K562 (cell line): ENCODE data around the gene UBN2. TPM values are rescaled to one million over a fixed set of nuclear protein-coding genes. Genes with fewer than 3 reads are reported as not detected.

Experiments used
- ATAC-seq: fragments of 200-7000 bp; cut with Tn5 transposase; 3 replicates; pipeline ENCODE4 v1.9.1; 2020; ENCODE audit warnings: moderate library complexity
- BruUV-seq: library from RNA; stranded (reverse); fragments of 400-500 nt; replicated peaks from 2 replicates; lab custom pipeline; 2021; lab: Mats Ljungman, UMichigan
- CTCF ChIA-PET: fragments of 300-600 bp; formaldehyde crosslinking; extraction: SDS; loops from one replicate; lab custom pipeline; 2021; ENCODE audit warnings: low intra/inter-chr PET ratio; lab: Yijun Ruan, JAX
- POLR2A ChIA-PET: fragments of 300-600, 350-650 bp; sonication (Branson Sonifier 250); formaldehyde crosslinking; extraction: SDS; loops from one replicate; lab custom pipeline; 2021; ENCODE audit warnings: antibody characterized with exemption, inconsistent platforms; lab: Yijun Ruan, JAX
- DNase-seq, 4 experiments: peaks; one replicate each; pipeline versions ENCODE4 v3.0.0 to v3.0.0-alpha.2; 2011 to 2018; ENCODE audit warnings: low spot score in 3 of 4, mixed read lengths in 3 of 4; ENCODE audit errors: extremely low read depth in 1 of 4
- FAIRE-seq: peaks from 2 replicates; lab custom pipeline; 2011; peaks lifted over from hg19 to GRCh38; lab: Jason Lieb, UNC
- H2AFZ ChIP-seq: 2 replicates; pipeline ENCODE4 v1.6.0; 2011; ENCODE audit warnings: low read depth, low read length, control low read depth, inconsistent platforms
- H3K27ac ChIP-seq: fragments of 200-600 bp; 3 replicates; pipeline ENCODE4 v1.8.0; 2011; ENCODE audit warnings: low read depth, mild to moderate bottlenecking, control low read depth, inconsistent platforms, low read length, moderate library complexity, mixed read lengths; ENCODE audit errors: extremely low read depth
- H3K27me3 ChIP-seq, 2 experiments: fragments of 300-600 bp in 1 of 2; 2 replicates in 1 of 2; 3 replicates in 1 of 2; pipeline versions ENCODE4 v1.6.0 to v1.8.0; 2011; ENCODE audit warnings: inconsistent platforms in 2 of 2, low read length in 2 of 2, mild to moderate bottlenecking in 1 of 2, mixed read lengths in 1 of 2, moderate library complexity in 1 of 2; ENCODE audit not compliant: control insufficient read depth in 2 of 2, insufficient read depth in 2 of 2
- H3K36me3 ChIP-seq: fragments of 300-600 bp; 3 replicates; pipeline ENCODE4 v1.8.0; 2011; ENCODE audit warnings: mild to moderate bottlenecking, low read length, inconsistent platforms; ENCODE audit not compliant: control insufficient read depth, insufficient read depth
- H3K4me1 ChIP-seq, 2 experiments: fragments of 200-600 bp in 1 of 2; replicated peaks in 1 of 2; 2 replicates in 1 of 2; 3 replicates in 1 of 2; pipeline versions ENCODE4 v1.5.1 to v1.8.0; 2011; ENCODE audit warnings: inconsistent platforms in 2 of 2, low read length in 2 of 2, mild to moderate bottlenecking in 1 of 2, mixed read lengths in 1 of 2, moderate library complexity in 1 of 2; ENCODE audit not compliant: control insufficient read depth in 2 of 2, insufficient read depth in 2 of 2
- H3K4me2 ChIP-seq: 2 replicates; pipeline ENCODE4 v1.6.1; 2011; ENCODE audit warnings: low read length, control low read depth, inconsistent platforms, mixed read lengths; ENCODE audit not compliant: insufficient read depth
- H3K4me3 ChIP-seq: fragments of 200-600 bp; sonication (generic), shearing (Covaris generic); 2 replicates; pipeline ENCODE4 v1.5.1; 2016; ENCODE audit warnings: control low read depth, inconsistent platforms
- H3K79me2 ChIP-seq: fragments of 200-600 bp; 3 replicates; pipeline ENCODE4 v1.8.0; 2011; ENCODE audit warnings: low read length, inconsistent platforms; ENCODE audit not compliant: control insufficient read depth, insufficient read depth
- H3K9ac ChIP-seq, 2 experiments: 2 replicates each; pipeline versions ENCODE4 v1.6.0 to v1.6.1; 2011; ENCODE audit warnings: low read depth in 2 of 2, low read length in 2 of 2, control low read depth in 1 of 2, inconsistent platforms in 1 of 2, mild to moderate bottlenecking in 1 of 2, mixed read lengths in 1 of 2; ENCODE audit not compliant: insufficient read depth in 1 of 2
- H3K9me1 ChIP-seq: one replicate; pipeline ENCODE4 v1.6.0; 2011; ENCODE audit warnings: inconsistent platforms, mild to moderate bottlenecking, low read length, moderate library complexity; ENCODE audit not compliant: control insufficient read depth, insufficient read depth
- H3K9me3 ChIP-seq: replicated peaks from 2 replicates; pipeline ENCODE4 v1.5.1; 2011; ENCODE audit warnings: low read depth, low read length, inconsistent platforms; ENCODE audit not compliant: control insufficient read depth, insufficient read depth
- H4K20me1 ChIP-seq: replicated peaks from 2 replicates; pipeline ENCODE4 v1.6.1; 2011; ENCODE audit warnings: low read length, inconsistent platforms, mixed read lengths; ENCODE audit not compliant: control insufficient read depth, insufficient read depth
- HDAC2 ChIP-seq: fragments of 450-650 bp; IDR thresholded peaks from 2 replicates; pipeline ENCODE4 v1.6.1; 2016; ENCODE audit warnings: mild to moderate bottlenecking
- HDAC6 ChIP-seq: IDR thresholded peaks from 2 replicates; pipeline ENCODE4 v1.6.1; 2012; ENCODE audit warnings: low read depth, mild to moderate bottlenecking, control low read depth, inconsistent platforms, low read length, moderate library complexity
- MAFF ChIP-seq: IDR thresholded peaks from 2 replicates; pipeline ENCODE4 v1.6.1; 2012; ENCODE audit warnings: low read length, improper control_type of control experiment
- ZNF134 ChIP-seq: fragments of 250-450 bp; sonication (Bioruptor Pico); conservative IDR thresholded peaks from 2 replicates; pipeline ENCODE4 v1.4.0; 2020
- ZNF174 ChIP-seq: fragments of 250-450 bp; sonication (Bioruptor Pico); IDR thresholded peaks from 2 replicates; pipeline ENCODE4 v1.4.0; 2020; ENCODE audit warnings: mild to moderate bottlenecking
- ZNF175 ChIP-seq: fragments of 200-800 bp; sonication (Bioruptor generic); IDR thresholded peaks from 2 replicates; pipeline ENCODE4 v1.6.1; 2016; ENCODE audit warnings: low read depth, mild to moderate bottlenecking, missing genetic modification characterization, missing compliant biosample characterization
- ZNF316 ChIP-seq: fragments of 450-650 bp; IDR thresholded peaks from 2 replicates; pipeline ENCODE4 v1.6.1; 2016
- ZNF384 ChIP-seq: IDR thresholded peaks from 2 replicates; pipeline ENCODE4 v1.6.1; 2012; ENCODE audit warnings: low read depth, low read length, improper control_type of control experiment
- WGBS: fragments of 100-300 bp; shearing (Covaris generic); methylation state at CpG from one replicate; pipeline ENCODE4 v1.1.6; 2016; ENCODE audit warnings: low coverage, mixed read lengths; ENCODE audit not compliant: insufficient coverage; ENCODE audit errors: missing lambda C conversion rate; 5-methylcytosine and 5-hydroxymethylcytosine counted together
- in situ Hi-C: fragments of 300-500 bp; cut with MboI; formaldehyde crosslinking; loops from 4 replicates; pipeline ENCODE4 v1.15.0; 2018; ENCODE audit warnings: inconsistent platforms, mixed read lengths
- intact Hi-C: fragments of 100-400 bp; cut with micrococcal nuclease; formaldehyde crosslinking; loops from 2 replicates; pipeline ENCODE4 v1.14.2; 2022
- polyA plus RNA-seq, 8 experiments: library from polyadenylated mRNA; depleted of rRNA in 4 of 8; stranded (reverse) in 5 of 8; unstranded in 3 of 8; fragments of >200 nt; fragmentation: Nextera tagmentation in 2 of 8; fragmentation: Illumina TruSeq in 1 of 8; extraction: Ambion mirVana in 2 of 8; extraction: Trizol in 1 of 8; gene quantifications; 2 replicates each; pipeline versions ENCODE4 v1.2.1 to v1.2.3, GENCODE V29; 2011 to 2014; ENCODE audit warnings: inconsistent platforms in 1 of 8, missing spikeins in 1 of 8
- total RNA-seq, 7 experiments: library from RNA; depleted of rRNA in 6 of 7; stranded (reverse); fragments of >200 nt in 6 of 7; fragmentation: Illumina TruSeq in 2 of 7; extraction: Trizol in 2 of 7; gene quantifications; 2 replicates each; pipeline versions ENCODE4 v1.2.1 to v1.2.3, GENCODE V29; 2011 to 2021; ENCODE audit warnings: low replicate concordance in 1 of 7
- TF ChIP-seq, protein P1 (sequence below): fragments of 250-450 bp; sonication (Bioruptor Pico); IDR thresholded peaks from 2 replicates; pipeline ENCODE4 v1.5.0; 2021; ENCODE audit warnings: mild to moderate bottlenecking, borderline replicate concordance
- TF ChIP-seq, protein P2 (sequence below): fragments of 450-650 bp; IDR thresholded peaks from 2 replicates; pipeline ENCODE4 v1.6.1; 2016; ENCODE audit warnings: mild to moderate bottlenecking
- TF ChIP-seq, protein P3 (sequence below), 2 experiments: IDR thresholded peaks; 2 replicates each; pipeline ENCODE4 v1.6.1; 2012; ENCODE audit warnings: improper control_type of control experiment in 2 of 2, low read depth in 2 of 2, low read length in 2 of 2, borderline replicate concordance in 1 of 2

UBN2 gene
- total and polyA plus RNA-seq, 9 of the 15 experiments (the other 6 are each of a cell fraction or from before 2014, with no cell fraction given): 1.2 to 19.5 (median 9.9) TPM

DNA sequence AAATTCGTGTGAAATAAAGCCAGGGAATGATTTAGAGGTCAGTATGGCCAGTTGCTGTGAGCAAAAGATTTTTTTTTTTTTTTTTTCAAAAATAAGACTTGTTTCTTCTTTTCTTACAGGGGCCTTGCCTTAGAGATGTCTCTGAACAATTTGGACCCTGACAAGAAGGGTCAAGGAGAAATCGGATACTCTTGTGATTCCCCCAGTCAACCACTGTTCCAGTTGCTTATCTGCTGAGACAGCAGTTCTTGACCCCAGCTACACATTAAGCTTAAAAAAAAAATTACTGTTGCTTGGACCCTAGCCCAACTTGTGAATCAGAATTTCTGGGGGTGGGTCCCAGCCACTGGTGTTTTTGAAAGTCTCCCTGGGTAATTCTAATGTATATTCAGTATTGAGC lies 98.1 kb downstream of the UBN2 start:
- DNase-seq (peak in 1 of 4 experiments; percentile 20), FAIRE-seq (no peak), ATAC-seq (peak; percentile 35)
- no peak overlapping the region for H3K27ac ChIP-seq
- BruUV-seq: no TSS peak
- H4K20me1 ChIP-seq: no peaks in the 10 kb centered on the region
- H3K9ac ChIP-seq: no peak overlapping the region
- CTCF ChIA-PET: interaction anchor here (0.6 kb wide), 1 partner anchor 35 kb away, joined by 3 read pairs; no protein-coding TSS in a partner anchor
- H3K4me3 ChIP-seq: no peak overlapping the region
- no peaks in the 10 kb centered on the region for H3K9me3 ChIP-seq
- no peaks in the 10 kb centered on the region for H3K36me3 ChIP-seq
- WGBS: 10% methylated on average over 2 of the region's 2 CpGs
- H2AFZ ChIP-seq: no peak overlapping the region
- intact Hi-C loops (no loop called here), in situ Hi-C loops (no loop called here)
- H3K4me1 ChIP-seq: peaks cover 0 to 5% of the 10 kb centered on the region in 2 experiments; a peak in 3 of 5 replicates
- H3K27me3 ChIP-seq: no peaks in the 10 kb centered on the region; a peak in 1 of 5 replicates
- H3K79me2 ChIP-seq: no peaks in the 10 kb centered on the region
- POLR2A ChIA-PET: interaction anchor here (1.1 to 2.1 kb wide), 3 partner anchors 9 to 210 kb away, joined by 4 to 11 read pairs (median 5); no protein-coding TSS in a partner anchor
- no peaks in the 10 kb centered on the region for H3K9me1 ChIP-seq
- no peak overlapping the region for H3K4me2 ChIP-seq
- TF ChIP-seq, protein P1, sequence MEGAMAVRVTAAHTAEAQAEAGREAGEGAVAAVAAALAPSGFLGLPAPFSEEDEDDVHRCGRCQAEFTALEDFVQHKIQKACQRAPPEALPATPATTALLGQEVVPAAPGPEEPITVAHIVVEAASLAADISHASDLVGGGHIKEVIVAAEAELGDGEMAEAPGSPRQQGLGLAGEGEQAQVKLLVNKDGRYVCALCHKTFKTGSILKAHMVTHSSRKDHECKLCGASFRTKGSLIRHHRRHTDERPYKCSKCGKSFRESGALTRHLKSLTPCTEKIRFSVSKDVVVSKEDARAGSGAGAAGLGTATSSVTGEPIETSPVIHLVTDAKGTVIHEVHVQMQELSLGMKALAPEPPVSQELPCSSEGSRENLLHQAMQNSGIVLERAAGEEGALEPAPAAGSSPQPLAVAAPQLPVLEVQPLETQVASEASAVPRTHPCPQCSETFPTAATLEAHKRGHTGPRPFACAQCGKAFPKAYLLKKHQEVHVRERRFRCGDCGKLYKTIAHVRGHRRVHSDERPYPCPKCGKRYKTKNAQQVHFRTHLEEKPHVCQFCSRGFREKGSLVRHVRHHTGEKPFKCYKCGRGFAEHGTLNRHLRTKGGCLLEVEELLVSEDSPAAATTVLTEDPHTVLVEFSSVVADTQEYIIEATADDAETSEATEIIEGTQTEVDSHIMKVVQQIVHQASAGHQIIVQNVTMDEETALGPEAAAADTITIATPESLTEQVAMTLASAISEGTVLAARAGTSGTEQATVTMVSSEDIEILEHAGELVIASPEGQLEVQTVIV (CRISPR knock-in tag): no peak
- TF ChIP-seq, protein P2, sequence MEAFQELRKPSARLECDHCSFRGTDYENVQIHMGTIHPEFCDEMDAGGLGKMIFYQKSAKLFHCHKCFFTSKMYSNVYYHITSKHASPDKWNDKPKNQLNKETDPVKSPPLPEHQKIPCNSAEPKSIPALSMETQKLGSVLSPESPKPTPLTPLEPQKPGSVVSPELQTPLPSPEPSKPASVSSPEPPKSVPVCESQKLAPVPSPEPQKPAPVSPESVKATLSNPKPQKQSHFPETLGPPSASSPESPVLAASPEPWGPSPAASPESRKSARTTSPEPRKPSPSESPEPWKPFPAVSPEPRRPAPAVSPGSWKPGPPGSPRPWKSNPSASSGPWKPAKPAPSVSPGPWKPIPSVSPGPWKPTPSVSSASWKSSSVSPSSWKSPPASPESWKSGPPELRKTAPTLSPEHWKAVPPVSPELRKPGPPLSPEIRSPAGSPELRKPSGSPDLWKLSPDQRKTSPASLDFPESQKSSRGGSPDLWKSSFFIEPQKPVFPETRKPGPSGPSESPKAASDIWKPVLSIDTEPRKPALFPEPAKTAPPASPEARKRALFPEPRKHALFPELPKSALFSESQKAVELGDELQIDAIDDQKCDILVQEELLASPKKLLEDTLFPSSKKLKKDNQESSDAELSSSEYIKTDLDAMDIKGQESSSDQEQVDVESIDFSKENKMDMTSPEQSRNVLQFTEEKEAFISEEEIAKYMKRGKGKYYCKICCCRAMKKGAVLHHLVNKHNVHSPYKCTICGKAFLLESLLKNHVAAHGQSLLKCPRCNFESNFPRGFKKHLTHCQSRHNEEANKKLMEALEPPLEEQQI: no peak
- TF ChIP-seq ZNF316 (peak; percentile 98), ZNF384 (0 out of 2 replicates have a peak, but pooled peaks have one; percentile 36), MAFF (peak; percentile 98), ZNF175 (CRISPR knock-in tag) (peak; percentile 25; the same call in 1 of the 2 replicates), HDAC2 (no peak), ZNF174 (no peak), HDAC6 (no peak), ZNF134 (CRISPR knock-in tag) (no peak)
- TF ChIP-seq, protein P3, sequence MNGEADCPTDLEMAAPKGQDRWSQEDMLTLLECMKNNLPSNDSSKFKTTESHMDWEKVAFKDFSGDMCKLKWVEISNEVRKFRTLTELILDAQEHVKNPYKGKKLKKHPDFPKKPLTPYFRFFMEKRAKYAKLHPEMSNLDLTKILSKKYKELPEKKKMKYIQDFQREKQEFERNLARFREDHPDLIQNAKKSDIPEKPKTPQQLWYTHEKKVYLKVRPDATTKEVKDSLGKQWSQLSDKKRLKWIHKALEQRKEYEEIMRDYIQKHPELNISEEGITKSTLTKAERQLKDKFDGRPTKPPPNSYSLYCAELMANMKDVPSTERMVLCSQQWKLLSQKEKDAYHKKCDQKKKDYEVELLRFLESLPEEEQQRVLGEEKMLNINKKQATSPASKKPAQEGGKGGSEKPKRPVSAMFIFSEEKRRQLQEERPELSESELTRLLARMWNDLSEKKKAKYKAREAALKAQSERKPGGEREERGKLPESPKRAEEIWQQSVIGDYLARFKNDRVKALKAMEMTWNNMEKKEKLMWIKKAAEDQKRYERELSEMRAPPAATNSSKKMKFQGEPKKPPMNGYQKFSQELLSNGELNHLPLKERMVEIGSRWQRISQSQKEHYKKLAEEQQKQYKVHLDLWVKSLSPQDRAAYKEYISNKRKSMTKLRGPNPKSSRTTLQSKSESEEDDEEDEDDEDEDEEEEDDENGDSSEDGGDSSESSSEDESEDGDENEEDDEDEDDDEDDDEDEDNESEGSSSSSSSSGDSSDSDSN (IDR thresholded peaks at IDR 0.05; ENCODE audit: borderline replicate concordance in 1 of 2, low read depth in 2 of 2, low read length in 2 of 2): no peak
